COLO668 (cell line): ENCODE results near the gene LANCL3.
"Not testable (repeated sequence)": the region's sequence is repeated elsewhere in the genome, so short reads cannot be mapped to it uniquely, and the experiment has no call there.

Experiments
- DNase-seq: peaks from one replicate; lab custom pipeline; 2025; ENCODE audit not compliant: unreplicated experiment; lab: John Stamatoyannopoulos, UW

LANCL3 gene

DNA sequence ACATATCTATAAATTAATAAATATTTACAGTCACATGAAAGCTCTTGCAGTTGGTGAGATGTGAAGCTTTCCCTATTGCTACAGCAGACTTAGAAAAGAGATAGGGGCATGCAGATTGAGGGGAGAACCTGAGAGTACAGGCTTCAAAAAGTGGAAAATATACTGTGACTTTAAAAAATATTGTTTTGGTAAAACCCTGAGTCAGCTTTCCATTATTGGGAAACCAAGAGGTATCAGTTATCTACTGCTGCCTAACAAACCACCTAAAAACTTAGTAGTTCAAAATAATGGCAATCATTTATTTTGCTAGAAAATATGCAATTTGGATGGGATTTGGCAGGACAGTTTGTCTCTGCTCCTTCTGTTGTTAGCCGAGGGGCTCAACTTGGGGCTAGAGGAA lies 38.3 kb downstream of the LANCL3 start:
- DNase-seq, result no peak

DNA sequence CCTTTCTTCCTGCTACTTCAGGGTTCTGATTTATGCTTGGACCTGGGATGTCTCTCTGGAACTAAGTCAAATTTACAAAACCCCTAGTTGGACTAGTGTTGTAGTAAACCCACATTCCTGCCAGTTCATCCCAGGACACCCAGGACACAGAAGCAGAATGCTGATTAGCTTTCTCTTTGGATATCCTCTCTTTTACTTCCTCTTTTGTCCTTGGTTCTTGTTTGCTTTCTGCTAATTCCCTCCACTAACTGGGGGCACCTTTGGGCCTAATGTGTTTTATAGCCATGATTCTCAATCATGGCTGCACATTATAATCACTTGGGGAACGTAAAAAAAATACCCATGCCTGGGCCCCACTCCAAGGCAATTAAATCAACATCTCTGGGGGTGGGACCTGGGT lies 42.5 kb downstream of the LANCL3 start:
- no peak for DNase-seq

DNA sequence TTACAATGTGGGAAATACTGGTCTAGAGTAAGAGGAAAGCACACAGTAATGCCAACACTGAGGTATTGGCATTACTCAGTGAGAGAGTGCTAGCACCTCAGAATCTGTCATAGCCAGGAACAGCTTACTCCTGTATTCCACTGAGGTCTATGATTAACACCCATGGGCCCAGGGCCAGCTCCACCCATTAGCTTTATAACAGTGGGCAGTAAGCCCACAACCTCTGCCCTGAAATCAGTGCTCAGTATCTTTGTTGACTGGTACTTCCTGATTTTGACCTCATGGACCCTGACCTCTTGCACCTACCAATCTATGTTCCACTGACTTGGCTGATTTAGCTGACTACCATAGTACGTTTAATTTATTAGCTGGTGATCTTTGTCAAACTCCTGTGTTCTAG lies 56.1 kb downstream of the LANCL3 start:
- no peak for DNase-seq

DNA sequence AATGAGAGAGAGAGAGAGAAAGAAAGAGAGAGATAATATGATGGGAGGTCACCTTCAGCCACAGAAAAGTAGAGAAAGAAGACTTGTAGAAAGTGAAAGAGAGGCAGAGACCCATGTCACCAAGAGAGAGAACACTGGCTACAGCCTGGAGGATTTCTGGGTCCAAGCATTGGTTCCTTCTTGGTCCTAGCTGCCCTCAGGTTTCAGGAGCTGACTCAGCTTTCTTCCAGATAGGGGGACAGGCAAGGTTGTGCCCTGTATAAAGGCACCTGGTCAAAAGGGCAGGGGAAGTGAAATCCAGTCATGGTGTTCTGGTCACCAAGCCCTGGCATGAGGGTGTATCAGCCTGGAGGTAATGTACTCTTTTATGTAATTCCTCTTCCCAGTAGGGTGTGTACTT lies 66.6 kb downstream of the LANCL3 start:
- no peak for DNase-seq

DNA sequence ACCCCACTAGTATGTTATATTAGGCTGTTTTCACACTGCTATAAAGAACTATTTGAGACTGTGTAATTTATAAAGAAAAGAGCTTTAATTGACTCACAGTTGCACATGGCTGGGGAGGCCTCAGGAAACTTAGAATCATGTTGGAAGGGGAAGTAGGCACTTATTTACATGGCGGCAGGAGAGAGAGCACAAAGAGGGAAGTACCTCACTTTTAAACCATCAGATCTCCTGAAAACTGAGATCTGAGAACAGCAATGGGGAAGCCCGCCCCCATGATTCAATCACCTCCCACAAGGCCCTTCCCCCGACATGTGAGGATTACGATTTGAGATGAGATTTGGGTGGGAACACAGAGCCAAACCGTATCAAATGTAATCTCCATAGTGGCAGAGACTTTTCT lies 68.7 kb downstream of the LANCL3 start:
- DNase-seq, result no peak

DNA sequence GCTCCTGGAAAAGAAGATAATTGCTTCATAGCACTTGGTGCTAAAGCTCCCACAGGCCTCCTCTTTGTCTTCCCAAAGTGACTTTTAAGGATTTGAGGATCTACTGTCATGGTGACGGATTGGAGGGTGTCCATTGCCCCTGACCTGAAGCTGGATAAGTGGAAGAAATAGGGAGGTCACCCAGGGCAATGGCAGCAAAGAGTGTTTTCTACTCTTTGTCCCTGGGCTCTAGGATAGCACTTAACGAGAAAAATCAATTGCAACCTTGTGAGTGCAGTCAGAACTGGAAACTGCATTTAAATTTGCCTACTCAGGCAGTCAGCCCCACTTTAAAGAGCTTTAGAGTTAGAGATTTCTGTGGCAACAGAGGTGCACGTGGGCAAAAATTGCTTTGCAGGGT lies 70.4 kb downstream of the LANCL3 start:
- no peak for DNase-seq

DNA sequence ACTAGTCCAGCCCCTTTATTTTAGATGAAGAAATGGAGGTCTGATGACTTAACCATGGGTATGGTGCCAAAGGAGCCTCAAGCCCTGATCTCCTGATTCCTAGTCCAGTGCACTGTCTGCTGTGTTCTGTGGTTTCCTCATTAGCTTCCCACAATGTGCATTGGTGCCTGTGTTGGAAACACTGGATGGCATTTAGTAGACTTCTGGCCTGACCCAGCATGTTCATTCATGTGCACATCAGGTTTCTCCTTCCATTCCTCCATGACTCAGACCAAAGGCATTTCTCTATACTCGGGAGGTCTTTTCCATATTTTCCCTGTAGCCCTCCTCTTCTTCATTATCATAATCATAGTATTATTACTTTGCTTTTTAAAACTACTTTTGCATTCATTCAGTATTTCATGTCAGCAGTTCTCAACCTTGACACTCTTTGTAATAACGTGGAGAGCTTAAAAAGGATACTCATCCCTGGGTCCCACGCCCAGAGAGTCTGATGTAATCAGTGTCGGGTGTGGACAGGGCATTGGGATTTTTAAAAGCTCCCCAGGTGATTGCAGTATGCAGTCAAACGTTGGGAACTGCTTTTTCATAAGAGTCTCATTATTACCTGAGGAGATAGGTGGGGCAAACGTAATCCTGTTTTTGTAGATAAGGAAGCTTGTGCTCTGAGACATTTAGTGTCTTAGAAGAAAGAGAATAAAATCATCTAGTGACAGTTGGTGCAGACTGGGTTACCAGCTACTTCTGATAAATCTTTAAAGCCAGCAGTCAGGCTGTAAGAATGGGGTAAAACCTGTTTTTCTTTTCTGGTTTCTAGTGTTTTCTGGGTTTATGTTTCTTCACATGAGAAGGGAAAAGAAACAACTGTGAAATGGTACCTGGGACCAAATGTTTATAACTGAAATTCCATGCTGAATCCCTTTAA lies 73.2 kb downstream of the LANCL3 start:
- no peak for DNase-seq

DNA sequence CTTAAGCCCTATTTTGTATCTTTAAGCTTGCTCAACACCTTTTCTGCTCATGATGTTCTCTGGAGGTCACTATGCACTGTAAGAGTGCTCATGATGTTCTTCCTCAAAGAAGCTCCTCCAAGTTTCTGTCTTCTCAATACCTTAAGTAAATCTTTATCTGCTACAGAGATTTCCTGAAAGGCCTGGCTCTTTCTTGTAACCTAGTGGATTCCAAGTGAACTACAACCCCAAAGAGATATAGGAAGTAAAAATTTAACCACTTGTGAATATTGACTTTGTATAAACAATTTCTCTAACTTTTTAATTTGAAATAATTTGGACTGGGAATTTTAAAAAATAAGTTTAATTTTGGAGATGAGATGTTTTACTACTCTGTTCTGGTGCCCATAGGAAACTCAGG lies 74.8 kb downstream of the LANCL3 start:
- no peak for DNase-seq

DNA sequence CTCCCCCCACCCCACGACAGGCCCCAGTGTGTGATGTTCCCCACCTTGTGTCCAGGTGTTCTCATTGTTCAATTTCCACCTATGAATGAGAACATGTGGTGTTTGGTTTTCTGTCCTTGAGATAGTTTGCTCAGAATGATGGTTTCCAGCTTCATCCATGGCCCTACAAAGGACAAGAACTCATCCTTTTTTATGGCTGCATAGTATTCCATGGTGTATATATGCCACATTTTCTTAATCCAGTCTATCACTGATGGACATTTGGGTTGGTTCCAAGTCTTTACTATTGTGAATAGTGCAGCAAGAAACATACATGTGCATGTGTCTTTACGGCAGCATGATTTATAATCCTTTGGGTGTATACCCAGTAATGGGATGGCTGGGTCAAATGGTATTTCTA lies 79.4 kb downstream of the LANCL3 start:
- not testable (repeated sequence) for DNase-seq

DNA sequence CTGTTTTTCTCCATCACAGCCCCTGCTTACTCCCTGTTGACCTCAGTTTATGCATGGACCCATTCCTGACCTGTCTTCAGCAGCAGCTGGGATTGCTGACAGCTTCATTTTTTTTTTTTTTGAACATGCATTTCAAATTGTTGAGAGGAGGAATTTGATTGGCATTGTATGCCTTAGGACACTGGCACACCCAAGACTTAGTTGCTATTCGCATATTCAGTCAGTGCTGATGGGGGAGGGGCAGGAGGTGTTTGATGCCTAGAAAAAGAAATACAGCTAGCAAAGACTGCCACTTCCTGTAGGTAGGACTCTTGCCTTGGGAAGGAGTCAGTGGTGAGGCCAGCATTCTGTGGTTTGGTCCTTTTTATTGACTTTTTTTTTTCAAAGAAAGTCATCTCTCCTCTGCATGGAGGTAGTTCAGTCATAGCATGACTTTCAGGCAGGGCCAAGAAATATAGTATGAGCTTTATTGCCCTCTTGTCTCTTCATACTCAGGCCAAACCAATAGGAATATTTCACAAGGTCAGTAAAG lies 80.5 kb downstream of the LANCL3 start:
- no peak for DNase-seq

DNA sequence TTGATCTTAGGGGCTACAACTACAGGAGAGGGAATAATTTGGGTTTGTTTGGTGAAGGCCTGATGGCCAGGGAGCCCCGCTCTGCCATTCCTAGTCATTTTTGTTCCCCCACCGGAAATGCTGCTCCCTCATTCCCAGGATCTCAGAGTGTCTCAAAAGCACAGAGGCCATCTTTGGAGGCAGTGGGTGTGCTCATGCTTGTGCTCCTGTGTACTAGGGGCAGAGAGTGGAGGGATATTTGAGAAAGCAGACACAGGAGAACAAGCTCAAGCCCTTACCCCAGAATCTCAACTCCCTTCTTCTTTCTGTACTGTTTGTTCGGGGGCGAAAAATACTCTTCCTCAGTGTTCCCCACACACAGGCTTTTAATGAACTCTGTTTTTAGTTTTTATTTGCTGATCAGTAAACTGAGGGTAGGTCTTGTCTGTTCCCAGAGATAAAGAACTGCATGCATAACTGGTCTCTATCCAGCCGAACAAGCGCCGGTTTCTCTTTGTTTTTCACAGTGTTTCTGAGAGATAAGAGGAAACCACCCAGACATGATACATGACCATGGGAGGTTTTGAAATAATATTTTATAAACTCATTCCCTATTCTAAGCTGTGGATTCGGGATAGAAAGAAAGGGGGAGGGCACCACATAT lies 81.2 kb downstream of the LANCL3 start:
- no peak for DNase-seq

DNA sequence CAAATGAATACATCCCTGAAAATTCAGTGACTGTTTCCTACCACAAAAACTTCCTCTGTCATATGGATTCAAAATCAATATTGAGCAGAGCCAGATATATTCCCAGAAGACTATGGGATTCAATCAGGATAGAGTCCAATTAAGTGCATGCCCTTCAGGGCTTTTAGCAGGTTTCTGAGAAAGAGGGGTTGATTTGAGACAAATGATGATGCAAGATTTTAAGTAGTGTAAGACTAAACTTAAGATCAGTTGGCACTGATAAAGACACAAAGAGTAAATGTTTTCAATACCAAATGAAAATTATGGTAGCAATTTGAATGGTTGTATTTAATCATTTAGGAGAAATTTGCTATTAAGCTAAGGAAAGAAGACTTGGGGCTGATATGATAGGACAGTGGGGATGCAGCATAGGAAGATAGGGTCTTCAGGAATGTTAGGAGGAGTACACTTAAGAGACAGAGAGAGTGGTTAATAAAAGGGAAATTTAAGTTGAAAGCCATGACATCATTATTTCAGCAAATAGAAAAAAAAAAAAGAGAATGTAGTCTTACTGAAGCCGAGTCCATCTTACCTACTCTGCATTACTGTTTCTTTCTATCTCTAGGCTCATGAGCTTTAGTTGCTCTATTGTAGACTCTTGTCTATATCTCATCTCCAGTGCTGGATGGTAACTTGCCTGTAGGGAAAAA lies 82.1 kb downstream of the LANCL3 start:
- no peak for DNase-seq

DNA sequence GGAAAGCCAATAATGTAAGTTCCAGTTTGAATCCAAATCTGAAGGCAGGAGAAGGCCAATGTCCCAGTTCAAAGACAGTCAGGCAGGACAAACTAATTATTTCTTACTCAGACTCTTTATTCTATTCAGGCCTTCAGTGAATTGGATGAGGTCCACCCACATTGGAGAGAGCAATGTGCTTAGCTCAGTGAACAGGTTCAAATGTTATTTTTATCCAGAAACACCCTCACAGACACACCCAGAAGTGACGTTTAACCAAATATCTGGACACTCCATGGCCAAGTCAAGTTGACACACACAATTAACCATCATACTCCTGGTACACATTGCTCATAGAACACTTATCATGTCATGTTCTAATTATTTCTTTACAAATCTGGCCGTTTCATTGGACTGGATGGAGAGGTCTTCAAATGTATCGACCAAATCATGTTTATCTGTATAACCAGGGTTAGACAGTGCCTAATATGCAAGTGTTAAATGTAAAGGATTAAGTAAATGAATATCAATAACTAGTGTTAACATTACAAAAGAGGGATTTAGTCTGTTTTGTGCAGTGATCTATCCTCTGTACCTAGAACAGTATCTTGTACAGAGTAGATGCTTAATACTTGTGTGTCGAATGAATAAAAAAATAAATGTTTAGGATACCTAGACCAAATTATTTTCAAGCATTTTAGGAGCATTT lies 87.0 kb downstream of the LANCL3 start:
- no peak for DNase-seq

DNA sequence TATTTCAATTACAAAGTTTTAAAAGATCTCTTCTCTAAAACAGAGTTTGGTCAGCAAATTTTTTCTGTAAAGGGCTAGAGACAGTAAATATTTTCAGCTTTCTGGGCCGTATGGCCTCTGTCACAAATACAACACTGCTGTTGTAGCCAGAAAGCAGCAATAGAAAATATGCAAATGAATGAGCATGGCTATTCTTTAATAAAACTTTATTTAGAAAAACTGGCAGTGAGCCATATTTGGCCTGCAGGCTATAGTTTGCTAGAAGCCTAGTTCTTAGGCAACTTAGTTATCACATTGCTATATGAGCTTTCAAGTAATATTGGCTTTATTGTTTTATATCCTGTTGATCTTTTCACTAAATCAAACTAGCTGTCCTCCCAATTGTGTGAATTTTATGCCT lies 87.6 kb downstream of the LANCL3 start:
- no peak for DNase-seq

DNA sequence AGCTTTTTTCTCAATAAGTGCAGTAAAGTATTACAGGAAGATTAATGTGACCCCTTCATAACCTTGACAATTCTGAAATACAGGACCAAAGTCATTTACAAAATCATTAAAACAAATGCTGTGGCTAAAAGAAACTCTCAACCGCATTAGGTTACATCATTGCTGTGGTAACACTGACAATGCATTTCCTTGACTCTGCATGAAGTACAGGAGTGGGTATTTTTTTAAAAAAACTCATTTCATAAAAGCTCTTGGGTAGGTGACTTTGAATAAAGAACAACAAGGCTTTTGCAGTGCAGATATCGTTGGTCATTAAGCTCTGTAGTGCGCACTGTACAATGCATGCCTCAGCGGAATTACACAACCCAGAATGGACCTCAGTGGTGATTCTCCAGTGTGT lies 90.7 kb downstream of the LANCL3 start:
- no peak for DNase-seq

DNA sequence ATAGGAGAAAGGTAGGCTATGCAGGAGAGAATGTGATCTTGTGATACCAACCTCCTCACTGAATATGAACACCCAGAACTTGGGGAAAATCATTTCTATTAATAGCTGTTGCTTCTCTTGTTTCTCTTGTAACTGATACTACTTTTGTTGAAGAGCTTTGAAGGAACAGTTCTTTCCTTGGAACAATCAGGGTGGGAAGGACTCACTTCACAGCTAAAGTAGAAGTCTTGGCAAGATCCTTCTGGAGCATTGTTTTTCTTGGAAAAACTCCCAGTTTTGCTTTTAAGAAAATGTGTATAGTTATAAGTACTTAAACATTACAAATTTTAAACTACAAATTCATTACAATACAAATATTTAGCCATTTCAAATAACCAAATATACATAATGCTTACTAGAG lies 95.1 kb downstream of the LANCL3 start:
- no peak for DNase-seq

DNA sequence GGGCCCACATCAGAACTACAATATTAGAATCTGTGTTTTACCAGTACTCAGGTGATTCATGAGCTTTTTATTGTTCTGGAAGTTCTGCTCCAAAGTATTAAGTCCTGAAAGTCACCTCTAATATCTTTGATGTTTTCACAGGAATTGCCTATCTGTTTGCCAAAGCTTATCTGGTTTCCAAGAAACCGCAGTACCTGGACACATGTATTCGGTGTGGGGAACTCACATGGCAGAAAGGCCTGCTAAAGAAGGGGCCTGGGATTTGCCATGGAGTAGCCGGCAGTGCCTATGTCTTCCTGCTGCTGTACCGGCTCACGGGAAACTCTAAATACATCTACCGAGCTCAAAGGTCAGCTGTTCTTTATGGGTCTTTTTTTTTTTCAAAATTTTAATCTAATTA lies 95.7 kb downstream of the LANCL3 start:
- DNase-seq, result no peak

DNA sequence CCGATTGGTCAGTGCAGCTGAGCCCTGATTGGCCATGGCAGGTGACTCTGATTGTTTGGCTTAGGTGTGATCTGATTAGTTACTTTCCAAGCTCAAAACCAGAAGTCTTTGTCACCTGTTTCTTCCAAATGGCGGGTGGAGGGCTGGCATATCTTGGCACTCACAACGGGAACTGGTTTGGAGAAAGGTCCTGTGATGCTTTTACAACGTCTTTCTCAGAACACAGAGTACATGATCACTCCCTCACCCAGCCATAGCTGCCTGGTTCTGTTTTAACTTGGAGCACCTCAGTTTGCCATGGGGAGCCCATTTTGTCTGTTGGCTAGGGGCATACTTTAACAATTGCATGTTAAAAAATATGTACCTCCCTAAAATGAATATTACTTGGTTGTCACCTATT lies 101.1 kb downstream of the LANCL3 start:
- DNase-seq, result no peak

DNA sequence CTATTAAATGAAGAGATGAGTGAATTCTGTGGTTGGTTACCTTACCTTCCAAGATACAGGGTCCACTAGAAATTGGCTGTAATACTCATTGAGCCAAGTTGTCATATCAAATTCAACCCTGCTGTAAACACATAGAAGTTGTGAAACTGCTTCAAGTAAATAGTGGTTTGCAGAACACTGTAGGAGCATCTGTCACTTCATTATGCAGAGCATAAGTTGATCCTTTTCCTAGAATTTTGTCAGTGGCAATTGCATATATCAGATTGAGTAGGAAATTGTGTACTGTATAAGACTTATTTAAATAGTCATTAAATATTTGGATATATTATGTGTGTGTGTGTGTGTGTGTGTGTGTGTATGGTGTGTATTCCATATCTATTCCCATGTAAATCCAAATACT lies 105.3 kb downstream of the LANCL3 start:
- DNase-seq, result no peak

DNA sequence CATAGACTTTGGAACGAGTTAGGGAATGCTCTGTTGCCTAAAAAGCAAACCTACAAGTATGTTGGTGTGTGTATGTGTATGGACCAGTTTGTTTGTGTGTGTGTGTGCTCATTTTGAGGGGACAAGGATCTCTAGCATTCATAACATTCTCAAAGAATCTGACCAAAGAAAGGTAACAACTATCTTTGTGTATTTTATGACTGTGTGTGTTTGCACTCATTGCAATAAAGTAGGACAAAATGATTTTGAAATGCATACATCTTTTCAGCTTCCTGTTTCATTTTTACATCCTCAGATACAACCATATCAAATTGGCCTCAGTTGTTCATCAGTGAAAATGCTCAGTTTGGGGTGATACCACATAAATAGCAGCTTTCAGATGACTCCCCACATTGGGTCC lies 105.8 kb downstream of the LANCL3 start:
- no peak for DNase-seq

DNA sequence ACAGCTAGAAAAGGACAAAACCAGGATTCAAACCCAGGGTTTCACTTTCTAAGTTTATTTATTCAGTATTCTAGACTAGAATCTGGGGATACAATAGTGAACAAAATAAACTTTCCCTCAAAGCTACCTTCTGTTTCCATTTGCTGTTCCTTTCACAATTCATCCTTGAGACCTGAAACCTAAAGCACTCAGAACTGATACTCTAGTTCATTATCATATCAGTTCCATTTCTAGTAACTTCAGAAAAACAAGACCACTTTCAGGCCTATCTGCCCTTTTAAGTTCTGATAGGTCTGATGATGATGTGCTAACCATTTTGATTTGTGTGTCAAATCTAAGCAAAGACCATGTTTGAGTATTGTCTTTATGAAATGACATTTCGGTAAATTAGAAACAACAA lies 106.3 kb downstream of the LANCL3 start:
- no peak for DNase-seq
